NCI-H2196 (cell line): ENCODE measurements around the gene SUMF2.
"Not testable (repeated sequence)": the region's sequence is repeated elsewhere in the genome, so short reads cannot be mapped to it uniquely, and the experiment has no call there.

Source experiments
- DNase-seq: peaks from one replicate; lab custom pipeline; 2025; ENCODE audit not compliant: unreplicated experiment; lab: John Stamatoyannopoulos, UW

SUMF2 gene

GRCh38 chr7:56063882-56064625 is at the start of gene SUMF2:
Gene SUMF2 (plus strand): TSS chr7:56064286. CDS start chr7:56064312, 26 bp downstream.
- DNase-seq: peak; percentile 95

- not testable (repeated sequence) for DNase-seq
Measured at GRCh38 chr7:56017015-56017414, 47.1 kb upstream of the SUMF2 start.

DNA sequence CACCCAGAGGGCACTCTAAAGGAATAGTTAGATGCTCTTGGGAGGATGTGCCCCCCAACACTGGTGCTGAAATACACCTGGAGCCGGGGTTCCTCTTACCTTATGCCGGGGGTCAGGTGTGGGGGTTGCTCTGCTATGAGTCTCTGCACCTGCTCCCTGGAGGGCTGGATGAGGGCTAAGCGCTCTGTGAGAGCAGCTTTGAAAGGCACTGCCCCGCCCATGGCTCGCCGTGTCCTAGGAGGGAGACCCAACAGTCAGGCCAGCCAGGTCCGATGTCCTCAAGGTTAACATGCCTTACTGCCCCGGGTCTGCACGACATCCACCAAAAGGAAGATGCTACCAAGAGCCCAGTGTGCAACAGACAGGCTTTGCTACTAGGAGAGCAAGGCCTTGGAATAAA is 44.6 kb upstream of the SUMF2 start:
- no peak for DNase-seq

DNA sequence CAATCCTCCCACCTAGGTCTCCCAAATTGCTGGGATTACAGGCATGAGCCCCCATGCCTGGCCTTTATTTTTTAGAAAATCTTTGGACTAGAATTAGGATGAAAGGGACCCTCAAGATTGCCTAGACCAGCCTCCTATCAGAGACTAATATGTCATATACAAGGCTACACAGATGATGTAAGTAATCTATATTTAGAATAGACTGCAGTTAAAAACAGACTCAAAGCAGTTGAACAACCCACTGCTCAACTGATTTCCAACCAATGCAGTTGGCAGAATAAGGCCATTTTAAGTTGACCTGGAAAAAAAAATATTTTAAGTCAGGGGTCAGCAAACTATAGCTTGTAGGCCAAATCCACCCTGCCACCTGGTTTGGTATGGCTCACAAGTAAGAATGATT is 40.6 kb upstream of the SUMF2 start:
- no peak for DNase-seq

DNA sequence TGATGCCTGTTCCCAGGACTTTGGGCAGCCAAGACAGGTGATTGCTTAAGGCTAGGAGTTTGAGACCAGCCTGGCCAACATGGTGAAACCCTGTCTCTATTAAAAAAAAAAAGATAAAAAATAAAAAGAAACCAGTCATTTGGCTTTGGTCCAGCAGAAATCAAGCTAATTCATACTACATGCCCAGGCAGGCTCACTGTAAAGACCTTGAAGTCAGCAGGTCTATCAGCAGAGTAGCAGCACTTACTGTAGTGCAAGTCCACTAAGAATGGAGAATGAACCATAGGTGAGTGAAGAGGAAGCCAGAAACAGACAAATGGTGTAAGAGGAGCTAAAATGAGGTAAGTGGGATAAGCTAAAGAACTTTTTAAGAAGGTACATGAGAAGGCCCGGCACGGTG is 37.5 kb upstream of the SUMF2 start:
- DNase-seq: peak; percentile 55

GRCh38 chr7:56028942-56029630 is 35.0 kb upstream of the SUMF2 start:
- DNase-seq: peak; percentile 13

- no peak for DNase-seq
Measured at GRCh38 chr7:56030340-56030739, 33.7 kb upstream of the SUMF2 start.

- DNase-seq: not testable (repeated sequence)
Measured at GRCh38 chr7:56031556-56031955, 32.5 kb upstream of the SUMF2 start.

DNA sequence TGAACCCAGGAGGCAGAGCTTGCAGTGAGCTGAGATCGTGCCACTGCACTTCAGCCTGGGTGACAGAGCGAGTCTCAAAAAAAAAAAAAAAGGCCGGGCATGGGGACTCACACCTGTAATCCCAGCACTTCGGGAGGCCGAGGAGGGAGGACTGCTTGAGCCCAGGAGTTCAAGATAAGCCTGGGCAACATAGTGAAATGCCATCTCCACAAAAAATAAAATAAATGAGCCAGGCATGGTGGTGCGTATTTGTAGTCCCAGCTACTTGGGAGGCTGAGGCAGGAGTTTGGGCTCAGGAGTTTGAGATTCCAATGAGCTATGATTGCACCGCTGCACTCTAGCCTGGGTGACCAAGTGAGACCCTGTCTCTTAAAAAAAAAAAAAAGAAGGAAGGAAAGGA is 31.5 kb upstream of the SUMF2 start:
- not testable (repeated sequence) for DNase-seq

DNA sequence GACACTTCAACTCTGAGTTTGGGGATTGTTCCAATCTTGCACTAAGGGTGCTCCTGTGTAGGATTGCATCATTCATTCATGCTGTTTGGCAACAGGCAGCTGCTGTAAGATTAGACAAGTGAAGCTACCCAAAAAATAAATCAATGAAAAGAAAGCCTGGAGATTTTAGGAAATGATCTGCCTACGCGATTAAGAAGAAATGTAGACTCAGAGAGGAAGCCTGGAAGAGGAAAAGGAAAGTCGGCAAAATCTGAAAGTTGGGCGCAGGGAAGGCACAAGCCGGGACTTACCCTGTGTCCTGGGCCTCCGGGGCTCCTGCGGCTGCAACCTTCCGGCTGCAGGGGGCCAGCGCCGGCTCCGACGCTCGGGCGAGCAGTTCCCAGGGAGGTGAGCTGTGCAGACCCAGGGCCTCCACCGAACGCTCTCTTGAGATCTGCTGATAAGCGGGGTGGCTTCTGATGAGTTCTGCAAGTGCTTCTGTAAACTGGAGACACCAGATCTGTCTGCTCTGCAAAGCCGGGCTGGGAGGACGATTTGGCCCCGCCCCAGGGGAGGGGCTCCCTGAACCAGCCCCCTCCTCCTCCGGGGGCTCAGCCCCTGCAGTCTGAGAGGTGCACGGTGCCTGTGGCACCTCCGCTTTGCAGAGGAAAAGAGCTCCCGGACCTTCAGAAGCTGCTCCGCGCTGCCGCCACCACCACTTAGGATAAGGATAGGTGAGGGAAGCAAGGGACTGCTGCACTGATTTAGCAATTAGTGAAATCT is 30.2 kb upstream of the SUMF2 start:
- DNase-seq: peak; percentile 92

DNA sequence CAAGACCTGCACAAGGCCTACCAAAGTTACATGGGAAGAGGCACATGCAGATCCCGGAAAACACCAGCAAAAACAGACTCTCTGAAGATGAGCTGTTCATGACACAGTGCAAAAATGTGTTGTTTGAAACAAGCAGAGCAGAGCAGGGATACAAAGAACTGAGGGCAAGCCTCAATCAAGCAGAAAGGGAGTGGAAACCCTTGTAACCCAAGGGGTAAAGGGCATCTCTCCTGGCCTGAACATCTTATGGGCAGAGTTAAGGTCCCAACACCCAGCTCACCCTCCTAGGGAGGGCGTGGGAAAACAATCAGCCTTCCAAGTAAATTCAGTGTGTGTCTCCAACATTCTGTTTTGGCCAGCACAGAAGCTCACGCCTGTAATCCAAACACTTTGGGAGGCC is 23.4 kb upstream of the SUMF2 start:
- DNase-seq: no peak

DNA sequence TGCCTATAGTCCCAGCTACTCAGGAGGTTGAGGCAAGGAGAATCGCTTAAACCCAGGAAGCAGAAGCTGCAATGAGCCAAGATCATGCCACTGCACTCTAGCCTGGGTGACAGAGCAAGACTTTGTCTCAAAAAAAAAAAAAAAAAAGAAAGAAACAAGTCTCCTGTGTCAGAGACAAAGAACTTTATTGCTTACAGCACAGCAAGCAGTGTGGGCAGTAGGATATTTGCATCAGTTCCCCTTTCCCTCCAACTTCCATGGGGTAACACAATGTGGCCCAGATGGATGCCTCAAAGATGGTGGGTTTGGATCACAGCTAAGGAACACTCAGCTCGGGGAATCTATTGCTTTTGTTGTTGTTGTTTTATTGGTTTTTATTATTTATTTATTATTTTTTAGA is 18.3 kb upstream of the SUMF2 start:
- not testable (repeated sequence) for DNase-seq

- peak; percentile 40 for DNase-seq
Measured at GRCh38 chr7:56046721-56047445, 17.2 kb upstream of the SUMF2 start.

DNA sequence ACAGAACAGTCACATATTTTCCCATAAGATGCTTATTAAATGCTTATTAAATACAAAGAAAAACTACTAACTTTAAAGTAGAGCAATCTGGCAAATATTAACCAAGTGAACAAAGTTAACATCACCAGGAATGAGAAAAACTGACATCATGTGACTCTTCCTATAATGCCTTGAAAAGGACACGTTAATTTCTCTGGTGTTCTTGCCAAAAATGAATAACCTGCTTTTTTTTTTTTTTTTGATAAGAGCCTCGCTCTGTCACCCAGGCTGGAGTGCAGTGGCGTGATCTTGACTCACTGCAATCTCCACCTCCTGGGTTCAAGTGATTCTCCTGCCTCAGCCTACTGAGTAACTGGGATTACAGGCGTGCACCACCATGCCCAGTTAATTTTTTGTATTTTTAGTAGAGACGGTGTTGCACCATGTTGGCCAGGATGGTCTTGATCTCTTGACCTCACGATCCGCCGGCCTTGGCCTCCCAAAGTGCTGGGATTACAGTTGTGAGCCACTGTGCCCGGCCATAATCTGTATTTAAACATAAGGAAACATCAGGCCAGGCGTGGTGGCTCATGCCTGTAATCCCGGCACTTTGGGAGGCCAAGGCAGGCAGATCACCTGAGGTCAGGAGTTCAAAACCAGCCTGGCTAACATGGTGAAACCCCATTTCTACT is 16.5 kb upstream of the SUMF2 start:
- DNase-seq: not testable (repeated sequence)

DNA sequence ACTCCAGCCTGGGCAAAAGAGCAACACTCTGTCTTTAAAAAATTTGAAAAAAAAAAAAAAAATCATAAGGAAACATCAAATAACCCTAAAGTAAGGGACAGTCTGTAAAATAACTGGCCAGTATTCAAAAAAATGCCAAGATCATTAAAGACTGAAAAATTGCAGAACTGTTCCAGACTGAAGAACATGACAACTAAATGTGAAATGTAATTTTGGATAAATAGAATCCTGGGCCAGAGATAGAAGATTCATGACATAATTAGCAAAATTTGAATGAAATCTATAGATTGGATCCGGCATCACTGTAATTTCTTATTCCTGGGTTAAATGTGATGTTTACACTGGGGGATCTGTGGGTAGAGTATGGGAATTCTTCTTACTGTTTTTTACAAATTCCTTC is 15.8 kb upstream of the SUMF2 start:
- DNase-seq: no peak

DNA sequence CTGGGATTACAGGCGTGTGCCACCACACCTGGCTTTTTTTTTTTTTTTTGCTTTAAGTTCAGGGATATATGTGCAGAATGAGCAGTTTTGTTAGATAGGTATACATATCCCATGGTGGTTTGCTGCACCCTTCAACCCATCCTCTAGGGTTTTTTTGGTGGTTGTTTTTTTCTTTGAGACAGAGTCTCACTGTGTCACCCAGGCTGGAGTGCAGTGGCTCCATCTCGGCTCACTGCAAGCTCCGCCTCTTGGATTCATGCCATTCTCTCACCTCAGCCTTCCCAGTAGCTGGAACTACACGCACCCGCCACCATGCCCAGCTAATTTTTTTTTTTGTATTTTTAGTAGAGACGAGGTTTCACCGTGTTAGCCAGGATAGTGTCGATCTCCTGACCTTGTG is 15.3 kb upstream of the SUMF2 start:
- peak; percentile 72 for DNase-seq

GRCh38 chr7:56051053-56051338 is 13.1 kb upstream of the SUMF2 start:
- DNase-seq: no peak

DNA sequence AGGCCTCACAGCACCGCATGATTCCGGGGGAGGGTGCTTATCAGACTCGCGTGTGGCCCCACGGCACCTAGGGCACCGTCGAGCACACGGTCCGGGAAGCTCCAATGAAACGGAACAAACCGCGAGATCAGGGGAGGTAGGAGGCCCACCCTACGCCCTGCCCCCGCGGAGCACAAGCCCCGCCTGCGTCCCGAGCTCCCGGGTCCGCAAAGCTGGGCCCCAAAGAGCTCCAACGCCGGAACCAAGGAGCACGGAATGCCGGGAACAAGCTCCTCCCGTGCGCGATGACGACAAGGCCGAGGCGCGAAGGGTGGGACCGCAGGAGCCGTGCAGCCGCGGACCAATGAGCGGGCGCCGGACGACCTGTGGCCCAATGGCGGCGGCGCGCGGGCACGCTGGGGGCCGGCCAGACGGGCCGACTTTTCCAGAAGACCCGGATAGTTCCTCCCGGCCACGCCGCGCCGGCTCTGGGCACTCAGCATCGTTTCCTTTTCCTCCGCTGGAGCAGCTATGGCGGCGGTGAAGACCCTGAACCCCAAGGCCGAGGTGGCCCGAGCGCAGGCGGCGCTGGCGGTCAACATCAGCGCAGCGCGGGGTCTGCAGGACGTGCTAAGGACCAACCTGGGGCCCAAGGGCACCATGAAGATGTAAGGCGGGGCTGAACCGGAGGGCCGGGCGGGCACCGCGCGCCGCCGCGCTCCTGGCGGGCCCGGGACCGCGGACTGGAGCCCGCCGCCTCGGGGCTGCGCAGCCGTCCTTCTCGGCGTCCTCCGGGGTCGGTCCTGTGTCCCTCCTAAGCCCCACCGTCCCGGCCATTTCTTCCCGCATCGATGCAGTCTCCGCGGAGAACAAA is 12.5 kb upstream of the SUMF2 start, which contains the start of the genes CCT6A and PSPH:
Gene CCT6A (plus strand): TSS at position 427 of the 853 bp plus-strand sequence. CDS start 84 bp downstream, at position 511.
Gene PSPH (minus strand): TSS at position 106 of the 853 bp plus-strand sequence. CDS start 30,232 bp downstream, outside the sequence.
- DNase-seq: peak; percentile 100

DNA sequence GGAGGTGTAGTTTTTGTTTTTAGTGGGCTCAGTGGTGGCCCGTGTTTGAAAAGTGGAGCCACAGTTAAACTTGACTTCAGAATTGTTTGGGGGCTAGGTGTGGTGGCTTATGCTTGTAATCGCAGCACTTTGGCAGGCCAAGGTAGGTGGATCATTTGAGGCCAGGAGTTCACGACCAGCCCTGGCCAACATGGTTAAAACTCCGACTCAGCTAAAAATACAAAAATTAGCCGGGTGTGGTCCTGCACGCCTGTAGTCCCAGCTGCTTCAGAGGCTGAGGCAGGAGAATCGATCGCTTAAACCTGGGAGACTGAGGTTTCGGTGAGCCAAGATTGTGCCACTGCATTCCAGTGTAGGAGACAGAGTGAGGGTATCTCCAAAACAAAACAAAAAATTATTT is 10.7 kb upstream of the SUMF2 start:
- no peak for DNase-seq

- no peak for DNase-seq
Measured at GRCh38 chr7:56053993-56054392, 10.1 kb upstream of the SUMF2 start.
